ENCODE measurements around the gene CCDC33.
A peak's percentile ranks its signal among the peaks of the same experiment; 100 is the strongest.

Gene CCDC33

DNA sequence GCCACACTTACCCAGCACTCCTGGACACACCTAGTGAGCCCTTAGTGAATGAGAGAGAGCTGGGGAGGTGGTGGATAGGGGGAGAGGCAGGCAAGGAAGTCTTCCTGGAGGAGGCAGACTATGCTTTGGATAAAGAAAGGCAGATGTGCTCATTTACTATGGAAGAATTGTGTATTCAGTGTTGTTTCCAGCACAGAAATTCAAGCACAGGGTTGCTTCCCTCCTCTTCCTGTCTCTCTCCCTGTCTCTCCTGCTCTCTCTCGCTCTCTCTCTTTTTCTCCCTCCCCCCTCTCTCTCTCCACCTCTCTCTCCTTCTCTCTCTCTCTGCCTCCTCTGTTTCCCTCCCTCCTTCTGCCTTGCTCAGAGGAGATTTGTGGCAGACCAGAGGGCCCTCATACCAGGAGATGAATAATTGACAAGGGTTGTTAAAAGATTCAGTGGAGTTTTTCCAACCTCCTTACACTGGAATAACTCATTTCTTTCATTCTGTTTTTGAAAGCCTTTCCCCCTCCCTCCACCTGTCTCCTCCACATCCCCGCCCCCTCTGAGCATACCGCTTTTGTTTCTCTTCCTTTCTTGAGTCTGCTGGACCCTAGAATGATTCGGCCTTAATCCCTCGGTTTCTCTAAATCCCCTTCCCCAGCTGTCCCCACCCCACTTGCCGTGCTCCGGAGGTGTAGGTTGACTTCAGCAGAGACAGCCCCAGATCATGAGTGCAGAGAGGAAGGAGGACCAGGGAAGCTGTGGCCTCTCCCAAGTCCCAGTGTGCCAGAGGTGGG, 65.6 kb downstream of the CCDC33 start:
- Histone ChIP-seq H3K27me3 (peaks cover 0 to 57% of the 10 kb centered on the region in 2 donors), H3K4me3 (no peak overlapping the region), H3K36me3 (no peaks in the 10 kb centered on the region), H3K4me1 (peaks cover 0 to 3% (median 0%) of the 10 kb centered on the region in 4 donors), H3K9me3 (no peaks in the 10 kb centered on the region), H3K27ac (no peak overlapping the region)
- intact Hi-C loops (cut with DNase I; ENCODE audit: low total_unique reads): loop anchor here (10.0 kb wide), 1 partner anchor 337 kb away; no protein-coding TSS in a partner anchor
- no peak for TF ChIP-seq CTCF (IDR thresholded peaks at IDR 0.05)
- DNase-seq: no peak

GRCh38 chr15:74302821-74303359, 66.8 kb downstream of the CCDC33 start:
- no peak overlapping the region for H3K27ac ChIP-seq
- no peak for DNase-seq
- no peaks in the 10 kb centered on the region for H3K9me3 ChIP-seq
- intact Hi-C loops (cut with DNase I; ENCODE audit: low total_unique reads): loop anchor here (10.0 kb wide), 1 partner anchor 338 kb away; no protein-coding TSS in a partner anchor
- H3K4me3 ChIP-seq: no peak overlapping the region
- TF ChIP-seq CTCF (IDR thresholded peaks at IDR 0.05): peak; percentile 54 to 55
- no peaks in the 10 kb centered on the region for H3K36me3 ChIP-seq
- H3K4me1 ChIP-seq: peaks cover 0 to 3% (median 0%) of the 10 kb centered on the region in 4 donors
- H3K27me3 ChIP-seq: peaks cover 0 to 64% of the 10 kb centered on the region in 2 donors

- no peak for DNase-seq
- H3K9me3 ChIP-seq: no peaks in the 10 kb centered on the region
Observed at GRCh38 chr15:74303741-74304309, 67.7 kb downstream of the CCDC33 start.

GRCh38 chr15:74304431-74304830, 68.3 kb downstream of the CCDC33 start:
- no peak overlapping the region for H3K4me3 ChIP-seq
- no peaks in the 10 kb centered on the region for H3K9me3 ChIP-seq
- peaks cover 0 to 74% of the 10 kb centered on the region in 2 donors for H3K27me3 ChIP-seq
- H3K4me1 ChIP-seq: peaks cover 0 to 3% (median 0%) of the 10 kb centered on the region in 4 donors
- DNase-seq: no peak
- H3K27ac ChIP-seq: no peak overlapping the region
- no peak for TF ChIP-seq CTCF (IDR thresholded peaks at IDR 0.05)
- H3K36me3 ChIP-seq: no peaks in the 10 kb centered on the region
- intact Hi-C loops (cut with DNase I; ENCODE audit: low total_unique reads): loop anchor here (10.0 kb wide), 1 partner anchor 340 kb away; no protein-coding TSS in a partner anchor

More at GRCh38 chr15:74303741-74304309, 67.7 kb downstream of the CCDC33 start:
- no peaks in the 10 kb centered on the region for H3K36me3 ChIP-seq
- H3K27me3 ChIP-seq: peaks cover 0 to 73% of the 10 kb centered on the region in 2 donors
- no peak overlapping the region for H3K4me3 ChIP-seq
- no peak overlapping the region for H3K27ac ChIP-seq
- no peak for TF ChIP-seq CTCF (IDR thresholded peaks at IDR 0.05)
- peaks cover 0 to 3% (median 0%) of the 10 kb centered on the region in 4 donors for H3K4me1 ChIP-seq
- intact Hi-C loops (cut with DNase I; ENCODE audit: low total_unique reads): loop anchor here (10.0 kb wide), 1 partner anchor 339 kb away; no protein-coding TSS in a partner anchor

DNA sequence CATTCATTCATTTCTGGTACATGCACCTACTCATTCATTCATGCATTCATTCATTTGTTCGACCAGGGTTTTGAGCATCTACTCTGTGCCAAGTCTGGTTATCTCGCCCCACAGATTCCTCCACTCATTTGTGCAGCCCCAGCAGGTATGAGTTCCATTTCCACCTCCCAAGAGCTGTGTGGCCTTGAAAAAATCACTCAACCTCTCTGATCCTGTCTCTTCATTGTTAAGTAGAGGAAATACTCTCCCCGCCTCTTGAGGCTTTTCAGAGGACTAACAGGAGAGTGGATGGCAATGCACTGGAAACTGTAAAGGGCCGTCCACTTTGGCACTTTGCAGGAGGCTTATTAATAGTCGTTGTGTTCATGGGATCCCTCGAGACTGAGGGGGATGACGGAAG, 69.6 kb downstream of the CCDC33 start:
- DNase-seq: no peak
- Histone ChIP-seq H3K4me3 (no peak overlapping the region), H3K4me1 (peaks cover 0 to 3% (median 0%) of the 10 kb centered on the region in 4 donors), H3K27me3 (peaks cover 0 to 72% of the 10 kb centered on the region in 2 donors), H3K27ac (no peak overlapping the region), H3K9me3 (no peaks in the 10 kb centered on the region), H3K36me3 (no peaks in the 10 kb centered on the region)
- no peak for TF ChIP-seq CTCF (IDR thresholded peaks at IDR 0.05)
- intact Hi-C loops (cut with DNase I; ENCODE audit: low total_unique reads): loop anchor here (5.0 to 10.0 kb wide), 2 partner anchors 178 to 341 kb away; no protein-coding TSS in a partner anchor

All from tibial artery (tissue), 4 donors.